Tibial nerve (tissue), 4 donors: ENCODE data around the gene KPTN. TPM values are rescaled to one million over a fixed set of nuclear protein-coding genes. Genes with fewer than 3 reads are reported as not detected.
"Not testable (repeated sequence)": the region's sequence is repeated elsewhere in the genome, so short reads cannot be mapped to it uniquely, and the experiment has no call there.

Experiments
- DNase-seq, 2 donors: peaks; one replicate each; pipeline ENCODE4 v3.0.0-alpha.2; 2019; ENCODE audit warnings: low spot score in 2 of 2
- H3K27ac ChIP-seq, 4 donors: fragments of 200-600 bp; sonication (generic) in 3 of 4; one replicate each; pipeline ENCODE4 v1.5.1; 2017 to 2019; ENCODE audit warnings: mild to moderate bottlenecking in 1 of 4
- H3K27me3 ChIP-seq, 2 donors: fragments of 200-600 bp; sonication (generic) in 1 of 2; one replicate each; pipeline versions ENCODE4 v1.5.1 to v1.6.0; 2017 to 2019
- H3K36me3 ChIP-seq, 3 donors: fragments of 200-600 bp; sonication (generic); one replicate each; pipeline ENCODE4 v1.5.1; 2018 to 2019
- H3K4me1 ChIP-seq, 4 donors: fragments of 200-600 bp; sonication (generic) in 3 of 4; one replicate each; pipeline ENCODE4 v1.5.1; 2017 to 2019
- H3K4me3 ChIP-seq, 4 donors: fragments of 200-600 bp; sonication (generic) in 3 of 4; one replicate each; pipeline ENCODE4 v1.5.1; 2017 to 2019; ENCODE audit warnings: mild to moderate bottlenecking in 1 of 4, moderate library complexity in 1 of 4
- H3K9me3 ChIP-seq, 4 donors: fragments of 200-600 bp; sonication (generic) in 3 of 4; one replicate each; pipeline ENCODE4 v1.5.1; 2017 to 2019
- EP300 ChIP-seq, 2 donors: sonication (generic); formaldehyde crosslinking; IDR thresholded peaks; one replicate each; pipeline ENCODE4 v1.6.1; 2017; ENCODE audit warnings: antibody characterized with exemption in 2 of 2, mild to moderate bottlenecking in 1 of 2
- POLR2A ChIP-seq, 2 donors: fragments of 450-650 bp; IDR thresholded peaks; one replicate each; pipeline ENCODE4 v1.6.1; 2017; ENCODE audit warnings: antibody characterized with exemption in 2 of 2, mild to moderate bottlenecking in 2 of 2, moderate library complexity in 2 of 2
- WGBS, 2 donors: methylation state at CpG; one replicate each; pipeline ENCODE4 v1.1.5; 2018; 5-methylcytosine and 5-hydroxymethylcytosine counted together
- total RNA-seq, 4 donors: library from RNA; depleted of rRNA; stranded (reverse); fragments of >200 nt; gene quantifications; one replicate each; pipeline ENCODE4 v1.1.0, GENCODE V29; 2016
- TF ChIP-seq, protein P1 (sequence below), 5 experiments: fragments of 200-600 bp in 3 of 5; fragments of 450-650 bp in 2 of 5; sonication (generic) in 3 of 5; IDR thresholded peaks; one replicate each; pipeline ENCODE4 v1.5.1; 2016 to 2019; ENCODE audit warnings: antibody characterized with exemption in 5 of 5, mild to moderate bottlenecking in 3 of 5, moderate library complexity in 2 of 5

The KPTN gene
- total RNA-seq, 4 donors from 2014 or later: 3.1 to 10.8 (median 8.2) TPM

DNA sequence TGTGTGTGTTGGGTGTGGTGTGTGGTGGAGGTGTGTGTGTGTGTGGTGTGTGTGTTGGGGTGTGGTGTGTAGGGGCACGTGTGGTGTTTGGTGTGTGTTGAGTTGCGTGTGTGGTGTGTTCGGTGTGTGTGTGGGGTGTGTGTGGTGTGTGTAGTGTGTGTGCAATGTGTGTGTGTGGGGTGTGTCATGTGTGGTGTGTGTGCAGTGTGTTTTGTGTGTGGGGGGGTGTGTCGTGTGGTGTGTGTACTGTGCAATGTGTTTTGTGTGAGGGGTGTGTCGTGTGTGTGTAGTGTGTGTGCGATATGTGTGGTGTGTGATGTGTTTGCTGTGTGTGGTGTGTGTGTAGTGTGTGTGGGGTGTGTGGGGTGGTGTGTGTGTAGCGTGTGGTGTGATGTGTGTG, 6.0 kb upstream of the KPTN start:
- Histone ChIP-seq H3K36me3 (peaks cover 0 to 90% (median 5%) of the 10 kb centered on the region in 3 donors), H3K4me3 (no peak overlapping the region), H3K27me3 (no peaks in the 10 kb centered on the region), H3K9me3 (no peaks in the 10 kb centered on the region), H3K4me1 (peaks cover 0 to 45% (median 0%) of the 10 kb centered on the region in 4 donors), H3K27ac (no peak overlapping the region)
- 79 to 80% methylated on average over 7 of the region's 7 CpGs for WGBS, 2 donors
- DNase-seq: no peak
- no peak for TF ChIP-seq EP300 (IDR thresholded peaks at IDR 0.05)
- TF ChIP-seq, protein P1, sequence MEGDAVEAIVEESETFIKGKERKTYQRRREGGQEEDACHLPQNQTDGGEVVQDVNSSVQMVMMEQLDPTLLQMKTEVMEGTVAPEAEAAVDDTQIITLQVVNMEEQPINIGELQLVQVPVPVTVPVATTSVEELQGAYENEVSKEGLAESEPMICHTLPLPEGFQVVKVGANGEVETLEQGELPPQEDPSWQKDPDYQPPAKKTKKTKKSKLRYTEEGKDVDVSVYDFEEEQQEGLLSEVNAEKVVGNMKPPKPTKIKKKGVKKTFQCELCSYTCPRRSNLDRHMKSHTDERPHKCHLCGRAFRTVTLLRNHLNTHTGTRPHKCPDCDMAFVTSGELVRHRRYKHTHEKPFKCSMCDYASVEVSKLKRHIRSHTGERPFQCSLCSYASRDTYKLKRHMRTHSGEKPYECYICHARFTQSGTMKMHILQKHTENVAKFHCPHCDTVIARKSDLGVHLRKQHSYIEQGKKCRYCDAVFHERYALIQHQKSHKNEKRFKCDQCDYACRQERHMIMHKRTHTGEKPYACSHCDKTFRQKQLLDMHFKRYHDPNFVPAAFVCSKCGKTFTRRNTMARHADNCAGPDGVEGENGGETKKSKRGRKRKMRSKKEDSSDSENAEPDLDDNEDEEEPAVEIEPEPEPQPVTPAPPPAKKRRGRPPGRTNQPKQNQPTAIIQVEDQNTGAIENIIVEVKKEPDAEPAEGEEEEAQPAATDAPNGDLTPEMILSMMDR (IDR thresholded peaks at IDR 0.05): no peak
- no peak for TF ChIP-seq POLR2A (IDR thresholded peaks at IDR 0.05)

DNA sequence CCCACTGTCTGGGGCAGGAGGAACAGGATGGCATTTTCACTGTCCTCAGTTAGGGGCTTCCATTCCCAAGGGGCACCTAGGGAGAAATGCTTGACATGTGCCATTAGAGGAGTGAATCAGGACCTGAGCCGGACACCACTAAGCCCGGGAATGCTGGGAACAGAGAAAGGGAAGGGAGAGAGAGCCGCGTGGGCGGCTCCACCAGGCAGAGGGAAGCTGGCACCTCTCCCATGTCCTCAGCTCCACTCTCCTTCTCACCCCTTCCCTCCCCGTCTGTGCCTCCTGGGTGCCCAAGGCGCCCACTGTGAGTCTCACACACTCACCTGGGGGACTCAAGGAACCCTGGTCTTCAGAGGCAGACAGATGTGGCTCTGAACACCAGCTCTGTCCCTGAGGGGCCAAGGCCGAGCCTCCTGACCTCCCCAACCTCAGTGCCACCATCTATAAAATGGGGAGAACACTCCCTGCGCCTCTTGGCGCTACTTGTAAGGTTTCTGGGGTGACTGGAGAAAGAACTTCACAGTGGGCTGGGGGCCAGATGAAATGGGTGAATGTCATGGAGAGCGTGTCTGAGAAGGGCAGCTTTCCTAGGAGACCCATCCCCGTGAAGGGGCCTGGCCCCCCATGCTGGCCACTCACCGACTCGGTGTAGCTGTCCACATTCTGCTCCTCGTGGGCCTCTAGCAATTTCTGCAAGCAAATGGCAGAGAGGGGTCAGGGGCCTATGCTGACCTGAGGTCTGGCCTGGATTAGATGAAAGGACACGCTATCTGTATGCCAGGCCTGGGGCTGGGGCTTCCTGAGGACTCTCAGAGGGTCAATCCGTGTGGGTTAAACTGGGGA, 5.3 kb upstream of the KPTN start:
- DNase-seq: no peak
- peaks cover 0 to 48% (median 0%) of the 10 kb centered on the region in 4 donors for H3K4me1 ChIP-seq
- peaks cover 0 to 83% (median 5%) of the 10 kb centered on the region in 3 donors for H3K36me3 ChIP-seq
- no peaks in the 10 kb centered on the region for H3K27me3 ChIP-seq
- no peak overlapping the region for H3K4me3 ChIP-seq
- H3K9me3 ChIP-seq: no peaks in the 10 kb centered on the region
- WGBS, 2 donors: 76 to 77% methylated on average over 16 to 17 of the region's 17 CpGs
- H3K27ac ChIP-seq: no peak overlapping the region
- TF ChIP-seq EP300 (IDR thresholded peaks at IDR 0.05) (no peak), POLR2A (IDR thresholded peaks at IDR 0.05) (no peak)
- TF ChIP-seq, protein P1 (IDR thresholded peaks at IDR 0.05): no peak

DNA sequence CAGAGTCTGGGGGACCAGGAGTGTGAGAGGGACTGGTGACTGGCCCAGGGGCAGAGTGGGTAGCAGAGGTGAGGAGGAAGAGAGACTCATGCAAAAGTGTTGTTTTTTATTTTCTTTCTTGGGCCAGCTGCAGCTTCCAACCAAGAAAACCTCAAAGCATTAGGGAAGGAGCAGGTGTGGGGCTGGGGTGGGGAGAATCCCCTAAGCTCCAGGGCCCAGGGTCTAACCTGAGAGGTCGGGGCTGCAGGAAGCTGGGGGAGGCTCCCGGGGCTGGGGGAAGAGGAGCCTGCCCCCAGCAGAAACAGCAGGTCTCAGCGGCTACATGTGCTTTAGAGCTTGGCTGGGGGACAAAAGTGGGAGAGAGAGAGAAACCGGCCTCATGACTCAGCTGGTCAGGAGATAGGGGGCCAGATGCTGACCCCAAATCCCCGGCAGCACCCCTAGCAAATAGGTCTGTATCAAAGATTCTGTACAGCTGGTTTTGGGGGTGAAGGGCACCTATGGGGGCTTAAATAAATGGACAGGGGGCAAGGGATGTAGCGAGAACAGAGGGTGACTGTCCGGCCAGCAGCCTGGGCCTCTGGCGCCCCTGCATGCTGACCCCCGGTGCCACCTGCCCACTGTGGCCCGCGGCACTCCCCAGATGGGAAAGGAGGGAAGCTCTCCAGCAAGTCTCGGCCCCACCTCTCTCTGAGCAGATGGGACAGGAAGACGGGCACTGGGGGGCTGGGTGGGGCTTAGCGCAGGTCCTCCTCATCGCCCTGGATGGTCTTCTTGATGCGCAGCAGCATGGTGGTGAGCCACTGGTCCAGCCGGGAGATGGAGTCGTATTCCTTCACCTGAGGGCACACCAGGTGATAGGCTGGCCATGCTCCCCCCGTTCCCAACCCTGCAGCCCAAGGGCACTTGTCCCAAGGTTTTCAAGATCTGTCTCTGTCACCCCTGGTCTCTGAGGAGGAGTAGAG, 3.8 kb upstream of the KPTN start:
- Histone ChIP-seq H3K9me3 (no peaks in the 10 kb centered on the region), H3K27me3 (no peaks in the 10 kb centered on the region), H3K4me1 (peaks cover 0 to 44% (median 0%) of the 10 kb centered on the region in 4 donors), H3K36me3 (peaks cover 0 to 69% (median 5%) of the 10 kb centered on the region in 3 donors), H3K27ac (no peak overlapping the region), H3K4me3 (no peak overlapping the region)
- 76 to 79% methylated on average over 18 to 19 of the region's 19 CpGs for WGBS, 2 donors
- TF ChIP-seq EP300 (IDR thresholded peaks at IDR 0.05): no peak
- TF ChIP-seq POLR2A (IDR thresholded peaks at IDR 0.05): no peak
- TF ChIP-seq, protein P1 (IDR thresholded peaks at IDR 0.05): no peak
- DNase-seq: no peak

DNA sequence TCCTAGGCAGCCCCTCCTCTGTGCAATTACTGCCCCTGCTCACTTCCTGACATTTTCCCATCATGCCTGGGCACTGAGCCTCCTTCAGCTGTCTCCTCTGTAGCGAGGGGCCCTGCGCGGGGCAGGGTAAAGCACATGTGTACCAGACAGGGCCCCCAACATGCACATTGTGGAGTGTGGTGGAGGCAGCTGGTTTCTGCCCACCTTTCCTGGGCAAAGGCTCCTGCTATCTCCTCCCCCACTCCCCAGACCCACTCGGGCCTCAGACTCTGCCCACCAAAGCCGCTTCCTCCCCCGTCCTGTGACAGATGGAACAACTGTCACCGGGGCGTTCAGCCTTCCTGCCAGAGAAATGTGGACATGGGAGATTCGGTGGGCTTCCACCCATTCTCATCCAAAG, 2.9 kb upstream of the KPTN start:
- Histone ChIP-seq H3K4me3 (no peak overlapping the region), H3K27ac (no peak overlapping the region), H3K27me3 (no peaks in the 10 kb centered on the region), H3K36me3 (peaks cover 0 to 59% (median 5%) of the 10 kb centered on the region in 3 donors), H3K9me3 (no peaks in the 10 kb centered on the region), H3K4me1 (peaks cover 0 to 38% (median 0%) of the 10 kb centered on the region in 4 donors)
- WGBS, 2 donors: 55 to 61% methylated on average over 7 to 9 of the region's 9 CpGs
- no peak for DNase-seq
- TF ChIP-seq POLR2A (IDR thresholded peaks at IDR 0.05) (no peak), EP300 (IDR thresholded peaks at IDR 0.05) (no peak)
- TF ChIP-seq, protein P1 (IDR thresholded peaks at IDR 0.05): no peak

DNA sequence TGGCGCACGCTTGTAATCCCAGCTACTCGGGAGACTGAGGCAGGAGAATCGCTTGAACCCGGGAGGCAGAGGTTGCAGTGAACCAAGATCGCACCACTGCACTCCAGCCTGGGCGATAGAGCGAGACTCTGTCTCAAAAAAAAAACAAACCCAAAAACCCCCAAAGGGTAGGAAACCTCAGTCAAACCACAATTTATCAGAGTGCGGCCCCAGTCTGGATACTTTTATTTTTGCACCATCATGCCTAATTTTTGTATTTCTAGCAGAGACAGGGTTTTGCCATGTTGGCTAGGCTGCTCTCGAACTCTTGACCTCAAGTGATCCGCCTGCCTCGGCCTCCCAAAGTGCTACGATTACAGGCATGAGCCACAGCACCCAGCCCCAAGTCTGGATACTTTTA, 2.2 kb upstream of the KPTN start:
- 83 to 85% methylated on average over 13 of the region's 13 CpGs for WGBS, 2 donors
- H3K4me3 ChIP-seq, H3K9me3 ChIP-seq, DNase-seq, H3K27me3 ChIP-seq, H3K27ac ChIP-seq: not testable (repeated sequence)
- H3K4me1 ChIP-seq: peaks cover 0 to 35% (median 0%) of the 10 kb centered on the region in 4 donors
- peaks cover 0 to 53% (median 5%) of the 10 kb centered on the region in 3 donors for H3K36me3 ChIP-seq
